Heart left ventricle (tissue), 16 donors: ENCODE measurements around the gene PLCB4. TPM values are rescaled to one million over a fixed set of nuclear protein-coding genes. Genes with fewer than 3 reads are reported as not detected.

Experiments used
- ATAC-seq, 4 donors: fragments of 200-7000 bp; cut with Tn5 transposase; one replicate each; pipeline ENCODE4 v1.9.1; 2020 to 2022; ENCODE audit warnings: moderate library complexity in 4 of 4, mild to moderate bottlenecking in 3 of 4, moderate number of reproducible peaks in 1 of 4
- DNase-seq, 5 donors: peaks; one replicate each; pipeline ENCODE4 v3.0.0-alpha.2; 2020
- H3K27ac ChIP-seq, 12 donors: fragments of 200-600 bp; sonication (generic) in 4 of 12; one replicate each; pipeline versions ENCODE4 v1.5.0 to v1.8.0; 2016 to 2022; ENCODE audit warnings: mild to moderate bottlenecking in 2 of 12
- H3K27me3 ChIP-seq, 9 donors: fragments of 200-600 bp; sonication (generic) in 2 of 9; one replicate each; pipeline versions ENCODE4 v1.5.1 to v1.8.0; 2016 to 2022; ENCODE audit warnings: mild to moderate bottlenecking in 3 of 9
- H3K36me3 ChIP-seq, 9 donors: fragments of 200-600 bp; sonication (generic) in 2 of 9; one replicate each; pipeline versions ENCODE4 v1.5.0 to v1.8.0; 2018 to 2022; ENCODE audit warnings: mild to moderate bottlenecking in 2 of 9
- H3K4me1 ChIP-seq, 12 donors: fragments of 200-600 bp; sonication (generic) in 4 of 12; one replicate each; pipeline versions ENCODE4 v1.5.0 to v1.8.0; 2016 to 2022; ENCODE audit warnings: mild to moderate bottlenecking in 3 of 12
- H3K4me3 ChIP-seq, 12 donors: fragments of 200-600 bp; sonication (generic) in 4 of 12; one replicate each; pipeline versions ENCODE4 v1.5.0 to v1.8.0; 2017 to 2022; ENCODE audit warnings: mild to moderate bottlenecking in 9 of 12, moderate library complexity in 4 of 12
- H3K9me3 ChIP-seq, 12 donors: fragments of 200-600 bp; sonication (generic) in 4 of 12; one replicate each; pipeline versions ENCODE4 v1.5.0 to v1.8.0; 2016 to 2022; ENCODE audit warnings: mild to moderate bottlenecking in 1 of 12
- POLR2A ChIP-seq, 2 donors: fragments of 450-650 bp; IDR thresholded peaks; one replicate each; pipeline ENCODE4 v1.6.1; 2017; ENCODE audit warnings: antibody characterized with exemption in 2 of 2, mild to moderate bottlenecking in 2 of 2, moderate library complexity in 2 of 2
- WGBS, 4 donors: extraction: QIAGEN DNeasy Blood & Tissue Kit in 2 of 4; methylation state at CpG; one replicate each; pipeline versions ENCODE4 v1.1.5 to v1.1.7; 2013 to 2018; 5-methylcytosine and 5-hydroxymethylcytosine counted together
- intact Hi-C, 10 donors: fragments of 100-400 bp; cut with DNase I; formaldehyde crosslinking; loops; one replicate each; pipeline versions ENCODE4 v1.11.1 to v1.14.2; 2022
- polyA plus RNA-seq, 2 donors: library from polyadenylated mRNA; stranded (reverse); fragments of 200-250 nt; gene quantifications; one replicate each; pipeline ENCODE4 v1.2.3, GENCODE V29; 2013
- total RNA-seq, 9 donors: library from RNA; depleted of rRNA in 2 of 9; stranded (reverse); fragments of >200 nt in 2 of 9; fragmentation: NEBNext Ultra II Directional in 3 of 9; extraction: Animal tissue kit (Norgen Biotek cat#: 25700) in 3 of 9; gene quantifications; one replicate each; pipeline versions ENCODE4 v1.1.0 to v1.2.4, GENCODE V29; 2016 to 2023
- TF ChIP-seq, protein P1 (sequence below), 12 donors: fragments of 200-600 bp; sonication (generic) in 4 of 12; IDR thresholded peaks; one replicate each; pipeline versions ENCODE4 v1.5.0 to v1.8.0; 2018 to 2022; ENCODE audit warnings: antibody characterized with exemption in 12 of 12, mild to moderate bottlenecking in 5 of 12
- donor health status: ischemic (EF 13 %, LVEDD 7.1; RV severe dilation, severe dysfunction).
- donor health status: healthy with polysubstance abuse.
- donor health status: DM: no; HTN: yes; CAD: no.
- donor health status: DM: no; HTN: no; CAD: no.
- donor health status: ischemic (EF 25% LVEDD 6.9; RV normal size, moderate dysfunction).
- donor health status: ischemic (EF 25% LVEDD 5.7; RV mildly dilated, moderate dysfunction).
- donor health status: healthy.
- donor health status: DM: yes; HTN: yes; CAD: no.
- donor health status: ischemic (EF 35%, LVEDD 5.7; RV mildly dilated, moderate dysfunction).
- donor health status: nonischemic (EF 11% LVEDD 7.7; RV severe dilation, severe dysfunction).
- donor health status: DM: yes; HTN: yes; CAD: no.
- donor health status: PGD.
- donor health status: ischemic (EF 29% LVEDD 5.4; RV normal size, mild dysfunction).
- donor health status: nonischemic (EF 23%, LVEDD 6.1; RV moderate dilation, normal function).

Gene PLCB4
- total and polyA plus RNA-seq, 11 donors = 8.4 to 31.8 (median 18.5) TPM

DNA sequence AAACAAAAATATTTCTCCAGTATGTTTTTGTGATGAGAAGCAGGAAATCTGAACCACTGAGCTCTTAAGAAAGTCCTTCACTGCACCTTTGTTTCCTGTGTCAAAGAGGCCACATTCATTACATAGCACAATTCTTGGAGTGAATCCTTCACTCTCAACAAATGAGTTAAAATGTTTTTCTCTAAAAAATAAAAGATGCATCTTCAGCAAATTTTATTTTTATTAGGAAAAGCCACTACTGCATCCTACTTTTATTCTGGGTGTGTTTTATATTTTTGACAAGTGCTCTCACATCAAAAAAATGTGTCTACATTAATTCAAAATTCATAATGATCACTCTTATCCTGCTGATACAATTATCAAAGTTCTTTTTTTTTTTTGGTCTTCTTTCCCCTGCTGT lies 76.3 kb downstream of the PLCB4 start:
- H3K36me3 ChIP-seq = no peaks in the 10 kb centered on the region
- H3K4me1 ChIP-seq = peaks cover 0 to 62% (median 33%) of the 10 kb centered on the region in 12 donors
- no peak for ATAC-seq
- no peaks in the 10 kb centered on the region for H3K27me3 ChIP-seq
- H3K27ac ChIP-seq = peak overlapping the region in 2 of 12 donors; percentile 25 to 40
- intact Hi-C loops = loop anchor here in 1 of 10 donors (10.0 kb wide), 1 partner anchor 70 kb away; no protein-coding TSS in a partner anchor
- TF ChIP-seq POLR2A (IDR thresholded peaks at IDR 0.05) = no peak
- TF ChIP-seq, protein P1, sequence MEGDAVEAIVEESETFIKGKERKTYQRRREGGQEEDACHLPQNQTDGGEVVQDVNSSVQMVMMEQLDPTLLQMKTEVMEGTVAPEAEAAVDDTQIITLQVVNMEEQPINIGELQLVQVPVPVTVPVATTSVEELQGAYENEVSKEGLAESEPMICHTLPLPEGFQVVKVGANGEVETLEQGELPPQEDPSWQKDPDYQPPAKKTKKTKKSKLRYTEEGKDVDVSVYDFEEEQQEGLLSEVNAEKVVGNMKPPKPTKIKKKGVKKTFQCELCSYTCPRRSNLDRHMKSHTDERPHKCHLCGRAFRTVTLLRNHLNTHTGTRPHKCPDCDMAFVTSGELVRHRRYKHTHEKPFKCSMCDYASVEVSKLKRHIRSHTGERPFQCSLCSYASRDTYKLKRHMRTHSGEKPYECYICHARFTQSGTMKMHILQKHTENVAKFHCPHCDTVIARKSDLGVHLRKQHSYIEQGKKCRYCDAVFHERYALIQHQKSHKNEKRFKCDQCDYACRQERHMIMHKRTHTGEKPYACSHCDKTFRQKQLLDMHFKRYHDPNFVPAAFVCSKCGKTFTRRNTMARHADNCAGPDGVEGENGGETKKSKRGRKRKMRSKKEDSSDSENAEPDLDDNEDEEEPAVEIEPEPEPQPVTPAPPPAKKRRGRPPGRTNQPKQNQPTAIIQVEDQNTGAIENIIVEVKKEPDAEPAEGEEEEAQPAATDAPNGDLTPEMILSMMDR (IDR thresholded peaks at IDR 0.05) = no peak
- H3K4me3 ChIP-seq = no peak overlapping the region
- H3K9me3 ChIP-seq = no peaks in the 10 kb centered on the region
- no peak for DNase-seq

DNA sequence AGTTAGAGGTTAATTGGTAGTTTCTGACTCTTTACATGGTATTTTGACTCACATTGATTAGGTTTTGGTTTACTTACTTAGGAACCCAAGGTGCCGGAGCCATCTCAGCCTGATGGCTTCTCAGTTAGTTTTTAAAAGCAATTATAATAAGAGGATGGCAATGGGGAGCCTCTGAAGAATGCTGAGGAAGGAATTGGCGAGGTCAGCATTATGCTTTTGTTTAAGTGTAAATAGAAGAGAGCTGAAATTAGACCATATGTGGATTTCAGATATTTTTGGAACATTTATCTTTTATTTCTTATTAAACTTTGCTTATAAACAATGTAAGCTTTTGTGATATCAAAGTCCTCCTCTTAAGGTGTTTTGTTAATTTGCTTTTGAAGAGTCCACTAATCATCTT lies 77.8 kb downstream of the PLCB4 start:
- intact Hi-C loops = loop anchor here in 1 of 10 donors (10.0 kb wide), 1 partner anchor 72 kb away; no protein-coding TSS in a partner anchor
- no peaks in the 10 kb centered on the region for H3K27me3 ChIP-seq
- 90 to 99% (median 96%) methylated on average over 2 of the region's 2 CpGs for WGBS, 4 donors
- no peak overlapping the region for H3K27ac ChIP-seq
- DNase-seq (no peak), ATAC-seq (no peak)
- TF ChIP-seq, protein P1 (IDR thresholded peaks at IDR 0.05) = no peak
- no peak for TF ChIP-seq POLR2A (IDR thresholded peaks at IDR 0.05)
- peaks cover 0 to 2% (median 0%) of the 10 kb centered on the region in 12 donors for H3K9me3 ChIP-seq
- H3K36me3 ChIP-seq = no peaks in the 10 kb centered on the region
- H3K4me1 ChIP-seq = peaks cover 0 to 59% (median 33%) of the 10 kb centered on the region in 12 donors
- no peak overlapping the region for H3K4me3 ChIP-seq

DNA sequence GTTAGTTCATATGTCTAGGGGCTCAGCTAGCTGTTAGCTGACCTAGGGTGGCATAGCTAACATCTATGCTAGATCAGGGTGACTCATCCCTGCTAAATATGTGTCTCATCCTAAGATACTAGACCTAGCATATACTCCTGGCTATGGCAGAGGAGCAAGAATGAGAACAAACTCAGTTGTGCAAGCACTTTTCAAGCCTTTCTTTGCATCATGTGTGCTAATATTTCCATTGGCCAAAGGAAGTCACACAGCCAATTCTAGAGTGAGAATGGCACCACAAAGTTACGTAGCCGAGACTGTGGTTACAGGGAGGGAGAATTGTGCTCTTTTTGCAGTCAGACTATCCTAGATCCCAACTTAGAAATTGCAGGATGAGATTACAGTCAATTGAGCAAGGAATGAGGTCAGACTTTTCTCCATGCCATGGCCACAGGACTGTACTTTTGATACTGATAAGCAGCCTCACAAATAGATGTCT lies 78.7 kb downstream of the PLCB4 start:
- WGBS, 4 donors = 47 to 60% (median 52%) methylated on average over 2 of the region's 2 CpGs
- Histone ChIP-seq H3K36me3 (peaks cover 0 to 5% (median 0%) of the 10 kb centered on the region in 9 donors), H3K27me3 (no peaks in the 10 kb centered on the region), H3K9me3 (peaks cover 0 to 12% (median 5%) of the 10 kb centered on the region in 12 donors), H3K4me1 (peaks cover 0 to 59% (median 33%) of the 10 kb centered on the region in 12 donors), H3K27ac (peak overlapping the region in 1 of 12 donors; percentile 21), H3K4me3 (no peak overlapping the region)
- DNase-seq (no peak), ATAC-seq (peak in 3 of 4 donors; percentile 41 to 66 (median 65))
- TF ChIP-seq, protein P1 (IDR thresholded peaks at IDR 0.05) = no peak
- no peak for TF ChIP-seq POLR2A (IDR thresholded peaks at IDR 0.05)
- intact Hi-C loops = loop anchor here in 1 of 10 donors (10.0 kb wide), 1 partner anchor 73 kb away; no protein-coding TSS in a partner anchor

DNA sequence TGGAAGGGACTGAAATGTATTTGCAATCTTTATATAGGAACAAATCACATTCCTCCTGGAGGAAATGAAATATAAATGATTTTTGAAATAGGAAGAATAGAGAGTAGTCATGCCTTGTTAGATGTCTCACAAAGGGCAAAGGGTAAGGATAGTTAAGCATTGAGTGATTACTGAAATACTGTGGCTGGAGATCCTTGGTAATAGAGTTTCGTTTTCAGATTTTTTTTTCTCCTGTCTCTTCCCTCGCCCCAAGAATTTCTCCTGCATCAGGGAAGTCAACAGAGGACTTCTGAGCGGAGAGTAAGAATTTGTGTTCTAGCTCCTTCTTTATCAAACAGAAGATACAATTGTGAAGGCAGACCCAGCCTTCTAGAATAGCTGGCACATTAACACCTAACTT lies 79.4 kb downstream of the PLCB4 start:
- Histone ChIP-seq H3K4me3 (no peak overlapping the region), H3K36me3 (peaks cover 0 to 5% (median 0%) of the 10 kb centered on the region in 9 donors), H3K4me1 (peaks cover 0 to 56% (median 33%) of the 10 kb centered on the region in 12 donors), H3K27ac (no peak overlapping the region), H3K9me3 (peaks cover 0 to 13% (median 5%) of the 10 kb centered on the region in 12 donors), H3K27me3 (no peaks in the 10 kb centered on the region)
- intact Hi-C loops = loop anchor here in 1 of 10 donors (10.0 kb wide), 1 partner anchor 73 kb away; no protein-coding TSS in a partner anchor
- DNase-seq (no peak), ATAC-seq (no peak)
- 84 to 95% (median 91%) methylated on average over 3 of the region's 3 CpGs for WGBS, 4 donors
- TF ChIP-seq POLR2A (IDR thresholded peaks at IDR 0.05) = no peak
- TF ChIP-seq, protein P1 (IDR thresholded peaks at IDR 0.05) = no peak
